Measurements from ENCODE around the gene ZBTB16. TPM values are rescaled to one million over a fixed set of nuclear protein-coding genes. Genes with fewer than 3 reads are reported as not detected.

Gene ZBTB16
- total and polyA plus RNA-seq, 10 donors: 1.5 to 85.6 (median 42.1) TPM

GRCh38 chr11:114132944-114133394 is 73.5 kb downstream of the ZBTB16 start:
- H3K9me3 ChIP-seq: no peaks in the 10 kb centered on the region
- peaks cover 0 to 3% (median 0%) of the 10 kb centered on the region in 6 donors for H3K36me3 ChIP-seq
- TF ChIP-seq POLR2AphosphoS5 (IDR thresholded peaks at IDR 0.05) (peak in 1 of 3 donors; percentile 16), POLR2A (IDR thresholded peaks at IDR 0.05) (no peak)
- WGBS, 5 donors: 78 to 92% (median 79%) methylated on average over 6 of the region's 6 CpGs
- H3K27me3 ChIP-seq (replicated peaks in 1 of 7): no peaks in the 10 kb centered on the region
- peak overlapping the region in 4 of 8 donors; percentile 6 to 85 (median 34) for H3K27ac ChIP-seq
- intact Hi-C loops (cut with DNase I; ENCODE audit: low total_unique reads): loop anchor here (10.0 kb wide), 1 partner anchor 48 kb away; no protein-coding TSS in a partner anchor
- H3K4me3 ChIP-seq: no peak overlapping the region
- DNase-seq: peak; percentile 69
- peaks cover 23 to 100% (median 71%) of the 10 kb centered on the region in 6 donors for H3K4me1 ChIP-seq

- Histone ChIP-seq H3K4me3 (no peak overlapping the region), H3K4me1 (peaks cover 27 to 100% (median 78%) of the 10 kb centered on the region in 6 donors), H3K9me3 (no peaks in the 10 kb centered on the region), H3K36me3 (no peaks in the 10 kb centered on the region), H3K27me3 (replicated peaks in 1 of 7) (no peaks in the 10 kb centered on the region), H3K27ac (peak overlapping the region in 2 of 8 donors; percentile 80 to 85)
- TF ChIP-seq, protein P1, sequence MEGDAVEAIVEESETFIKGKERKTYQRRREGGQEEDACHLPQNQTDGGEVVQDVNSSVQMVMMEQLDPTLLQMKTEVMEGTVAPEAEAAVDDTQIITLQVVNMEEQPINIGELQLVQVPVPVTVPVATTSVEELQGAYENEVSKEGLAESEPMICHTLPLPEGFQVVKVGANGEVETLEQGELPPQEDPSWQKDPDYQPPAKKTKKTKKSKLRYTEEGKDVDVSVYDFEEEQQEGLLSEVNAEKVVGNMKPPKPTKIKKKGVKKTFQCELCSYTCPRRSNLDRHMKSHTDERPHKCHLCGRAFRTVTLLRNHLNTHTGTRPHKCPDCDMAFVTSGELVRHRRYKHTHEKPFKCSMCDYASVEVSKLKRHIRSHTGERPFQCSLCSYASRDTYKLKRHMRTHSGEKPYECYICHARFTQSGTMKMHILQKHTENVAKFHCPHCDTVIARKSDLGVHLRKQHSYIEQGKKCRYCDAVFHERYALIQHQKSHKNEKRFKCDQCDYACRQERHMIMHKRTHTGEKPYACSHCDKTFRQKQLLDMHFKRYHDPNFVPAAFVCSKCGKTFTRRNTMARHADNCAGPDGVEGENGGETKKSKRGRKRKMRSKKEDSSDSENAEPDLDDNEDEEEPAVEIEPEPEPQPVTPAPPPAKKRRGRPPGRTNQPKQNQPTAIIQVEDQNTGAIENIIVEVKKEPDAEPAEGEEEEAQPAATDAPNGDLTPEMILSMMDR (IDR thresholded peaks at IDR 0.05 in 8 of 11, conservative IDR thresholded peaks at IDR 0.05 in 3 of 11): no peak
- TF ChIP-seq POLR2A (IDR thresholded peaks at IDR 0.05) (no peak), POLR2AphosphoS5 (IDR thresholded peaks at IDR 0.05) (no peak)
- WGBS, 5 donors: 86 to 95% (median 91%) methylated on average over 6 to 9 of the region's 9 CpGs
- DNase-seq: no peak
- intact Hi-C loops (cut with DNase I; ENCODE audit: low total_unique reads): loop anchor here (10.0 kb wide), 1 partner anchor 49 kb away; no protein-coding TSS in a partner anchor
These were observed 74.2 kb downstream of the ZBTB16 start for GRCh38 chr11:114133548-114134329.

DNA sequence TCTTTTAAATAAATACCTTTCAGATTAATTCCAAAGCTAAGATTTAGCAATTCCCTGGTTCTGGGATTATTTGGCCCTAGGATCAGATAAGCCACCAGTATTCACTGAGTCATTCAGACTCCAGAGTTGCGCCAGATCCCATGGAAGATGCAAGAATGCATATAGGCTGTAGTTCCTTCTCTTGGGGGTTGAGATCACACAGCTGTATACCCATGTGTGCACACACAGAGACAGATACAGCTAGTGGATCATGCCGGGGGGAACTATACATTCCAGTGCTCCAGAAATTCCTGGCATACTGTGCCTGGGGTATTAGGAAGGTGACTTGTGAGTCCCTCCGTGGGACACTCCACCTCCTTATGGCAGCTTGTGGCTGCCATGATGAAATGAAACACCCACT is 75.4 kb downstream of the ZBTB16 start:
- intact Hi-C loops (cut with DNase I; ENCODE audit: low total_unique reads): loop anchor here (10.0 kb wide), 1 partner anchor 50 kb away; no protein-coding TSS in a partner anchor
- Histone ChIP-seq H3K4me1 (peaks cover 32 to 100% (median 79%) of the 10 kb centered on the region in 6 donors), H3K27me3 (replicated peaks in 1 of 7) (no peaks in the 10 kb centered on the region), H3K27ac (peak overlapping the region in 4 of 8 donors; percentile 62 to 85 (median 82)), H3K4me3 (no peak overlapping the region), H3K9me3 (no peaks in the 10 kb centered on the region), H3K36me3 (no peaks in the 10 kb centered on the region)
- 84 to 95% (median 87%) methylated on average over 3 of the region's 3 CpGs for WGBS, 5 donors
- DNase-seq: no peak
- TF ChIP-seq POLR2A (IDR thresholded peaks at IDR 0.05) (no peak), POLR2AphosphoS5 (IDR thresholded peaks at IDR 0.05) (peak in 1 of 3 donors; percentile 14)
- TF ChIP-seq, protein P1 (IDR thresholded peaks at IDR 0.05 in 8 of 11, conservative IDR thresholded peaks at IDR 0.05 in 3 of 11): no peak

- no peaks in the 10 kb centered on the region for H3K27me3 ChIP-seq (replicated peaks in 1 of 7)
- no peak for DNase-seq
- H3K4me3 ChIP-seq: peak overlapping the region in 1 of 8 donors; percentile 24
- TF ChIP-seq, protein P1 (IDR thresholded peaks at IDR 0.05 in 8 of 11, conservative IDR thresholded peaks at IDR 0.05 in 3 of 11): no peak
- TF ChIP-seq POLR2A (IDR thresholded peaks at IDR 0.05) (no peak), POLR2AphosphoS5 (IDR thresholded peaks at IDR 0.05) (peak in 1 of 3 donors; percentile 77)
- intact Hi-C loops (cut with DNase I; ENCODE audit: low total_unique reads): loop anchor here (10.0 kb wide), 1 partner anchor 51 kb away; no protein-coding TSS in a partner anchor
- WGBS, 5 donors: 20 to 34% (median 23%) methylated on average over 4 of the region's 4 CpGs
- peaks cover 32 to 100% (median 76%) of the 10 kb centered on the region in 6 donors for H3K4me1 ChIP-seq
- H3K9me3 ChIP-seq: no peaks in the 10 kb centered on the region
- peaks cover 0 to 6% (median 0%) of the 10 kb centered on the region in 6 donors for H3K36me3 ChIP-seq
- H3K27ac ChIP-seq: peak overlapping the region in 5 of 8 donors; percentile 28 to 85 (median 80)
These were observed 76.2 kb downstream of the ZBTB16 start for GRCh38 chr11:114135737-114136151.

Measured in spleen (tissue), 11 donors.